HUDEP-2 (cell line): Measurements from ENCODE around the gene CEMIP.

Experiments used
- DNase-seq, 76 experiments: peaks; one replicate each; lab custom pipeline; 2025; ENCODE audit not compliant: unreplicated experiment in 76 of 76; lab: John Stamatoyannopoulos, UW

CEMIP gene

DNA sequence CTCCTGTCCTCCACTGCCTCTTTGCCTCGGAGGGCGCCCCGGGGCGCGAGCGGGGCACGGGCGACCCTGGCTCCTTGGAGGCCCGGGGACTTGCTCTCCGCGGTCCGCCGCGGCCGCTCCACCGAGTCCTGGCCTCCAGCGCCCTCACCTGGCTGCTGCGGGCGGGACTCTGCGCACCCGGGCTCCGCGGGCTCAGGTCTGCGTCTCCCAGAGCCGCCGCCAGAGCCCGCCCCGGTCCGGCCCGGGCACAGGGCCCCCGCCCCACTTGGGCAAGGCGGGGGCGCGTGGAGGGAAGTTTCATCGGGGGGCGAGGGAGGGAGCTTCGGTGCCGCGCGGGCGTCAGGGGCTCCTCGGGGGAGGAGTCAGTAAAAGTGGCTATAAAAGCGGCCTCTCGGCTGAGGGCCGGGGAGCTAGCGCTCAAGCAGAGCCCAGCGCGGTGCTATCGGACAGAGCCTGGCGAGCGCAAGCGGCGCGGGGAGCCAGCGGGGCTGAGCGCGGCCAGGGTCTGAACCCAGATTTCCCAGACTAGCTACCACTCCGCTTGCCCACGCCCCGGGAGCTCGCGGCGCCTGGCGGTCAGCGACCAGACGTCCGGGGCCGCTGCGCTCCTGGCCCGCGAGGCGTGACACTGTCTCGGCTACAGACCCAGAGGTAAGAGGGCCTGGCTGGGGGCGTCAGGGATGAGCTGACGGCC lies at the start of gene CEMIP:
TSS of gene CEMIP (plus strand) at position 407 of the 694 bp plus-strand sequence. CDS start 94,510 bp downstream, outside the sequence.
- DNase-seq = peak in 52 of 76 experiments; percentile 6 to 66 (median 40)

DNA sequence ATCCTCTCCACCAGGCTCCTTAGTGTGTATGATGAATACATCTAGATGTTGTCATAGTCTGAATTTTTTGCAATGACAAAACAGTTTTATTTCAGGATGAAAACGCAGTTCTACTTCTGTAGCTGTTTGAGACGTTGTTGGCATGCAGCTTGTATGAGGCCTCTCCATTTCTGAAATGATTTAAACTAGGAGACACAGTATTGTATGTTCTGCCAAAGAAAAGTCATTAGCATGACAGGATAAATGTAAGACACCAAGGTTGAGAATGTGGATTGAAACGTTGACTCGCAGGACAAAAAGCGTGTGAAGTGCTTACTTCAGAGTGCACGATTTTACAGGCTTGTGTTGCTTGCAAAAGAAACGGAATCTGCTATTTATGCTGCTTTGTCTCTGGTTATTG lies 48.8 kb upstream of the CEMIP start:
- DNase-seq = no peak

DNA sequence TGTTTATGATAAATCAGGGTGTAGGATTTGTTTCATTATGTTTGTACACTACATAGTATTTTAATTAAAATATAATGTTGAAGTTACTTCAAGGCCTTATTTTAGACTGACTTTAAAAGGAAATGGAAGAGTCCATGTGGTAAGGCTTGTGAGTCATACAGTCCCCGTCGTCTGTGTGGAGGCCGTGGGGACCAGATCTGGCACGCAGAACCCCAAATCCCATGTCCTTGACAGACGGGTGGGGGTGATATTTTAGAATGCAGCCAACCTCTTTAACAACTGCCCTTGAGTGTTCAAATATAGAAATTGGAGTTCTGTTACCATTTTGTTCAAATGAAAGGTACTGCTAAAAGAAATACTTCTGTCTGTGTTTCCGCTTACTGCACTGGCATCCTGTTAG lies 48.2 kb upstream of the CEMIP start:
- no peak for DNase-seq

DNA sequence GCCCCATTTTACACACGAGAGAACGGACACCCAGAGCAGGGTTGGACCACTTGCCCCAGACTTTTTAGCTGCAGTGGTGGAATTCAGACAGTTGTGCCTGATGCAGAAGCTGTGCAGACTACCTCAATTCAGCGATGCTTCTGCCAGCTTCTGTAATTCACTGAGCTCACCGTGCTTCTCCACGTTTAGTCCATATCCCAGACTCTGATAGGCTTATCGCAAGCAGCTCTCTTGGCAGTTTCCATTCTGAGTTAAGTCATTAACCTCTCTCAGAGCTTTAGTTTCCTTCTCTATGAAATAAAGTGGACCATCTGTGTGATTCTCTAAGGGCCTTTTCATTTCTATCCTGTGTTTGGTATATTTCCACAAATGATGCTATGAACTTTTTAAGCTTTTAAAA lies 47.0 kb upstream of the CEMIP start:
- DNase-seq = no peak

DNA sequence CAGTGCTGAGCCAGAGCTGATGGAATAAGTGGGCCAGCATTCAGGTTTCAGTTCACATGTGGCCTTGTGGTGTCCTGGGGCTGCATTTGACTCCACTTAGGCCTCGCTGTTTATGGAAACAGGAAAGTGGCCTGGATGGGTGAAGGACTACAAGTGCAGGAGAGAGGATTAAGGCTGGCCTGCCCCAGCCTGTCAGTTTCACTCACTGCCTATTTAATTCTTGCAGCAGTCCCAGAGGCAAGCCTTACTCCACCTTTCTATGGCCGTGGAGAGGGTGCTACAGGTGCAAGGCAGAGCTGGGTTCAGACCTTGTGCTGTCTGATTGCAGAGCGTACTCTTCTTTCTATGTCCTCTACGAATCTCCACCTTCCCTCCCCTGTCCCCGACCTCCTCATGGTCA lies 46.4 kb upstream of the CEMIP start:
- DNase-seq = no peak

DNA sequence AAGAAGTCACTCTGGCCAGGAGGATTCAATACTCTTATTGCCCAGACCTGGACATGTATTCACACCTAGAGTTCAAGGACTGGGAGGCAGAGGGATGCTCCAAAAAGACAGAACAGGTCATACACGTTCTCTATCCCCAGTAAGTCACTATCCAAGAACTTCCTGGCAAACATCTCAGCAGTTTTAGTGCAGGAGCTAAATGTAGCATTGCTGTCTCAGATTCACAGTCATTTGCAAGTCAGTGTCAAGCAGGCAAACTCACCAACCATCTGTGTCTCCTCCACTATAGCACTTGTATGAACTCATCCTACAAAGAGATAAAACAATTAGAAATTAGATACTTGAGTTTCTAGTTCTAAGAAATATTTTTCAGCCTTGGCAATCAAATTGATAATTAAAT lies 45.7 kb upstream of the CEMIP start:
- DNase-seq = no peak

DNA sequence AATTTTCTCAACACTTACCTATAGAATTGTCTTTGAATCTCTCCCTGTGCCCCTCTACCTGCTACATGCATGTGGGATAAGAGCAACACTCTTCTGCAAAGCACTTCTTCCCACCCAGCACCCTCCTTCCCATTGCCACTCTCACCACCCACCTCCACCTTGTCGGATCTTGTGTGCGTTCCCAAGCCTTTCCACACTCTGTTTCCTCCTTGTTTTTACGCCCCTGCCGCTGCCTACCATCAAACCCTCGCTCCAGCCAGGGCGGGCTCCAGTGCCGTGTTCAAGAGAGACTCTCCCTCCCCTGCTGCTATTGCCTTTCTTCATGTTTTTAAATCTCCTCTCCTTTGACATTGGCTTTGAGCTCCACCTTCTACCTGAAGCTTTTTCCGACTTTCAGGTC lies 43.8 kb upstream of the CEMIP start:
- no peak for DNase-seq

DNA sequence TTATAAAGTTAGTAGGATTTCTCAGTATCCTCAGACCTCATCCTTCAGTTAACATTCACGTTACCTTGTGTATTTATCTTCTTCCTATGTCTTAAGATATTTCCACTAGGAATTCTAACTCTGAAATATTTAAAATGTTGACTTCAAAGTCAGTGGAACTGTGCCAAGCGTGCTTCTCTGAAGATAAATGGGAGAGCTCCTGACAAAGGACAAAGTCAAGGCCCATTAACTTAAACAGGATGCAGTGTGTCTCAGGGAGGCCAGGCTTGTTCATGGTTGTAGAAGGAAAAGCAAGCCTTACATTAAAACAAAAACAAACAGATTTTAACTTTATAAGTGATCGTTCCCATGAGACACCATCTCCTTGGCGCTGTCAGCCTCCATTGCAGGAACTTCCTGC lies 42.6 kb upstream of the CEMIP start:
- DNase-seq = no peak

DNA sequence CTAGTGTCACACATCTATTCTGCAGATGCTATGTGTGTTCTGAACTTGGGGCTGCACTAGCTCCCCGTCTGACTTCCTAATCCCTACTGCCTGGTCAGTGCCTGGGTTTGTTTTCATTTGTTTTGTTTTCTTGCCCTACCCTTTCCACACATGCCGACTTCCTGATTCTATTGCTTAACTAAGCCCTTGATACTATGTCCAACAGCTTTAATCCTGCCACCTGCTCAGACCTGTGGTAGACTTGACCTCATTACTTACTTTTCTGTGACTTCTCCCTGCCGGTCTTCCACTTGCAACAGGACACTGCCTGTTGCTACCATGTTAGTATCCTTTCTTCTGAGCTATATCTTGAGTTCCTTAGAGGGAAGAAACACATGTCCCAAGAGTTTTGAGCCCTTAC lies 39.3 kb upstream of the CEMIP start:
- DNase-seq = no peak

GRCh38 chr15:80742081-80742480 lies 37.1 kb upstream of the CEMIP start:
- DNase-seq = no peak

DNA sequence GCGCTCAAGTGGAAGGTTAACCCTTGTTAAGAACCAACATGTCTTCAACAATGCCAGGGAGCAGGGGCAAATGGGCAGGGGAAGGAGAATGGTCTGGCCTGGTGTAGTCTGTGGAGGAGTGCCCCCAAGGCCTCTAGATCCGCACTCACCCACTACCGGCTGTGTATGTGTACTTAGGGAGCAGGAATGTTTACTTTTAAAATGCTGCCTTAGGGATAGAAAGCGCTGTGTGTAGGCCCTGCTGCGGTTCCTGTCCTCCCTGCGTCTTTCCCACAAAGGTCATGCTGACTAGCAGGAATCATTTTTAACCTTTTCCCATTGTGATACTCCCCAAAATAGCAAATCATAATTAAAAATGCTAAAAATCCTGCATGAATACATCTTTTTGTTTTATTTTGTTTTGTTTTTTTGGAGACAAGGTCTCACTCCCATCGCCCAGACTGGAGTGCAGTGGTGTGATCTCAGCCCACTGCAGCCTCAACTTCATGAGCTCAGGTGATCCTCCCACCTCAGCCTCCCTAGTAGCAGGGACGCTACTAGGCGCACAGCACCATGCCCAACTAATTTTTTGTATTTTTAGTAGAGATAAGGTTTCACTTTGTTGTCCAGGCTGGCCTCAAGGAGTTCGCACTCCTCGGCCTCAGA lies 35.9 kb upstream of the CEMIP start:
- DNase-seq = no peak

DNA sequence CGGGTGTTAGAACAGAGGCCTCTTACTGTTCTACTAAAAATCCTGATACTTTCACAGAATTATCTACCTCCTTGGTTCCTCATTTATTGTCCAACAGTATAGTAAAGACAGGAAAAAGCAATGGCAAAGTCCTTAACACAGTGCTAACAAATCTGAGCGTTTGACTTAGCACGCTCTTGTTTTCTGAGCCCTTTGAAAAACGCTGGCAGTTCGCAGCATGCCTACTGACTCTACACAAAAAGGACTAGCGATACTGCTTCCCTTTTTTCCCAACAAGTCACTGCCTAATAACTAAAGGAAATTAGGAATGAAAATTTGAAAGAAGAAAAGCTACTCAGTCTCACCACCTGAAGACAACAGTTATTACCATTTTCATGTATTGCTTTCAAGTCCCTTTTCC lies 34.8 kb upstream of the CEMIP start:
- DNase-seq = no peak

GRCh38 chr15:80744826-80745225 lies 34.3 kb upstream of the CEMIP start:
- no peak for DNase-seq

GRCh38 chr15:80745888-80746287 lies 33.3 kb upstream of the CEMIP start:
- DNase-seq = no peak

DNA sequence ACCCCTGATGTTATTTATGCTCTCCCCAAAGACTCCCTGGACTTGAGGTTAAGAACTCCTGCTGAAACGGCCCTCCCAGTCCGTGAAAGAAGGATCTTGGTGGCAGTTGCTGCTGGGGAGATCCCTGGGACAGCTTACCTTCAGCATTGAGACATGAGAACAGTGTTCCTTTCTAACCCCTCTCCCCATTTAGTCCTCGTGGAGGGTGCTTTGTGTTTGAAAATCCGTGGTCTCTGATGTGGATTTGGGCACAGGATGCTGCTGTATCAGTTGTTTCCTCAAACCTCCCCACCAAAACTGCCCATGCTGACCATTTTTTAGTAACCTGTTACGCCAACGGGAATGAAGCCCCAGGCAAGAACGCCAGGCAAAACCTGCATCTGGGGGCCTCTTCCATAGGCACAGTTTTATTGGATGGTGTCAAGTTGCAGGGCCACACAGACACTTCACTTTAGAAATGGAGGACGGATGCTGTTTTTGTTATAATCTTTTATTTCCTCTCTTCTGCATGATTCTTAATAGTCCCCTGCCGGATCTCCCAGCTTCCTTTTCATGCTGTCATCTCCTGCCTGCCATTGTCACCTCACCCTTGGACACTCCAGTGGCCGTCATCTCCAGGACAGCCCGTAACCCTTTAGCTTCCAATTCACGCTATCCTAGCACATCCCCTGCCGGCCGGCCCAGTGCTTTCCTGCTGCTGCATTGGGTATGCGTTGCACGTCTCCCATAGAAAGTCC lies 31.7 kb upstream of the CEMIP start:
- DNase-seq = no peak

DNA sequence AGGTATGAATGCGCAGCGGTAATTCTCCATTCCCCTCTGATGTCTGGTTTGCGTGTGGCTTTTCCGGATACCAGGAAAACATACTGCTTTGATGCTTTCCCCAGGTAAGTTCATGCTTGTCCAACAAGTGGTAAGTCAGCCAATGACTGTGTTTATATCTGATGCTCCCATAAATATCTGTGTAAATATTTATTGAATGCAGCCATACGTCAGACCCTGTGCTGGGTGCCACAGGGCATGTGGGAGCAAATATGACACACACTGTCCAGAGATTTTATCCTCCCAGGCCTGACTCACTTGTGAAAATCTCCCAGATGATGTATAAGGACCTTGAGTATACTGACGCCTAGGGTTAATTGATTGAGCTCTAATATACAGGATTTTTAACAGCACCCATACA lies 29.6 kb upstream of the CEMIP start:
- no peak for DNase-seq

DNA sequence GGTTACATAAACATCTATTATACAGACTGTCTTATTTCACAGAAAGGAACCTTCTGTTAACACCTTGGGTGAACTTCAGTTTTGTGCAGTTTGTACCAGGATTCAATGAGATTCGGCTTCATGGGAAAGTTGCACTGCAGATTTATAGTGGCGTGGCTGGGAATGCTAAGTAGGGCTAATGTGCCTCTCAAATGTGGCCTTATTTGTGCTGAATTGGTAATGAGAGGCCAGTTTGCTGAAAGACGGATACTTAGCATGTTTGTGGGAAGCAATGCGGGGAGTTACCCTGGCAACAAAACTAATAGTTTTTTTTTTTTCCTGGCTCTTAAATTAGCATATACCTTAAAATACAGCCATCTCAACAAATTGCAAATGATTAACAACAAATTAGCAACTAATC lies 28.6 kb upstream of the CEMIP start:
- no peak for DNase-seq

DNA sequence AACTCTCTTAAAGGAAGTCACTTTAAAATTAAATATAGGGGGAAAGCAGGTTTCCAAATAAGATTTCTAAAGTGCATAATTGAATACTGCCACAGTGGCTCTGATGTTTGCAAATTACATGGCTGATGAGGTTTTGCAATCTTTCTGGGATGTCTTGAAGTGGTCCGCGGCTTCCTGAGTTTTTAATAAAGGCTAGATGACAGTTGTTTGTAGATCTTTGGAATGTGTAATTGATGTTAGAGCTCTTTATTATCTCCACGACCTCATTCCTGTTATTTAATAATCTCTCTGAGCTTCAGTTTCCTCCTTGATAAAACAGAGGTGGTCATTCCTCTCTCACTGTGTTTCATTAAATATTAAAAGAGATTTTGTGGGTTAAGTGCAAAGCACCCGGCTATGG lies 27.0 kb upstream of the CEMIP start:
- DNase-seq = no peak

DNA sequence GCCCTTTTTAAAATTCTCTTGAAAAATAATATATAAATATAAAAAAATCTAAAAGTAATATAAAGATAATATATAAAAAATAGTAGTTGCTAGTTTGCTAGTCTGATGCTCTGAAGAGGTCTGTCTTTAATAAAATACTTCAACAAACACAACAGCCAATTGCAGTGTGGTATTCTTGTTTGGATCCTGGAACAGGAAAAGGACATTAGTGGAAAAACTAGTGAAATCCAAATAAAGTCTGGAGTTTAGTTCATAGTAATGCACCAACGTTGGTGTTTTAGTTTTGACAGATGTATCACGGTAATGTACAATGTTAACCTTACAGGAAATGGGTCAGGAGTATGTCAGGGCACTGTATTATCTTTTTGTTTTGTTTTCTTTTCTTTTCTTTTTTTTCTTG lies 26.0 kb upstream of the CEMIP start:
- no peak for DNase-seq

- DNase-seq = no peak
Observed at GRCh38 chr15:80754014-80754413, 25.2 kb upstream of the CEMIP start.

DNA sequence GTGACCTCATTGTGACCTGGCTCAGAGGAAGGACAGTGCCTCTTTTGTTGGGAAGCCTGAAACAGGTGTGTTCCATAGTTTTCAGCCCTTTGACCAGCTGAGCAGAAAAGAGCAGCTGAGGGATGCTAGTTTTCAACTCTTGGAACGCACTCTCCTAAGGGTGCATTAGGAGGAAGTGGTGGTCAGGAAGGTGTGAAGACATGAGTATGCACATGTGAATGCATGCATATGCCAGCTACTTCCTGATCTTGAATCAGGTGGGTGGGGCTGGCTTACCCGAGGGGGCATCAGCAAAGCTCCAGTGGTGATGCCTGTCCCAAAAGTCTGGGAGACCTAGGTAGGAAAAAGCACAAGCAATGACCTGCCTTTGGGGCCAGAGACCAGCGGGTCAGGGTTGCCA lies 23.3 kb upstream of the CEMIP start:
- DNase-seq = no peak

- DNase-seq = no peak
Observed at GRCh38 chr15:80758130-80758745, 20.9 kb upstream of the CEMIP start.
